AG04450 (cell line): ENCODE measurements around the gene MT1M. TPM values are rescaled to one million over a fixed set of nuclear protein-coding genes. Genes with fewer than 3 reads are reported as not detected.
A peak's percentile ranks its signal among the peaks of the same experiment; 100 is the strongest.

Experiments
- CTCF ChIA-PET: fragments of 300-600, 350-600 bp; formaldehyde crosslinking; extraction: SDS; loops from one replicate; lab custom pipeline; 2022; ENCODE audit warnings: antibody characterized with exemption, inconsistent platforms; lab: Charles Lee
- POLR2A ChIA-PET: fragments of 350-600 bp; formaldehyde crosslinking; extraction: SDS; loops from one replicate; lab custom pipeline; 2021; ENCODE audit warnings: antibody characterized with exemption, inconsistent platforms; lab: Yijun Ruan, JAX
- DNase-seq: peaks from one replicate; pipeline ENCODE4 v3.0.0-alpha.2; 2011; ENCODE audit warnings: low read depth, low spot score
- H3K27ac ChIP-seq: one replicate; pipeline ENCODE4 v1.5.1; 2012; ENCODE audit warnings: low read depth, low read length, control low read depth
- H3K27me3 ChIP-seq: one replicate; pipeline ENCODE4 v1.6.0; 2012; ENCODE audit warnings: low read length; ENCODE audit not compliant: control insufficient read depth, insufficient read depth
- H3K4me3 ChIP-seq: 2 replicates; pipeline ENCODE4 v1.5.1; 2011; ENCODE audit warnings: mild to moderate bottlenecking, low read depth, low read length, control low read depth
- H3K9me3 ChIP-seq: 2 replicates; pipeline ENCODE4 v1.5.1; 2012; ENCODE audit warnings: low read length; ENCODE audit not compliant: control insufficient read depth, insufficient read depth
- polyA plus RNA-seq: library from polyadenylated mRNA; depleted of rRNA; stranded (reverse); fragments of >200 nt; gene quantifications from 2 replicates; pipeline ENCODE4 v1.2.3, GENCODE V29; 2011
- TF ChIP-seq, protein P1 (sequence below): IDR thresholded peaks from 2 replicates; pipeline ENCODE4 v1.5.1; 2011; ENCODE audit warnings: low read depth, low read length, control low read depth, inconsistent platforms

MT1M gene
- polyA plus RNA-seq, 1 experiment = 0.10 TPM

DNA sequence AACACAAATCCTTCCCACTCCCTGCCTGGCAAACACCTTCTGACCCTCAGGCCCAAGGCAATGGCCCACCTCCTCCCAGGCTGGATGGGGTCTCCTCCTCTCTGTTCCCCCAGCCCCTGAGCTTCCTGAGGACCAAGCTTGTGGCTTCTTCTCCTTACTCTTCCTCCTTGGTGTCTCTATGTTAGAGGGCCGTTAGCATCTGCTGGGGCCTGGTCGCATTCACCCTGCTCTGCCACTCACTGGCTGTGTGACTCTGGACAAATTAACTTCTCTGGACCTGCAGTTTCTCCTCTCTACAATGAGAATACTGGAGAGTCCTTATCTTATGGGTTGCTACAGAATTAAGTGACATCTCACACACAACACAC, 24.8 kb upstream of the MT1M start:
- CTCF ChIA-PET = interaction anchor here (0.9 to 1.1 kb wide), 3 partner anchors 17 to 94 kb away, joined by 3 to 4 read pairs (median 3); partner anchors contain the start of gene MT1E

DNA sequence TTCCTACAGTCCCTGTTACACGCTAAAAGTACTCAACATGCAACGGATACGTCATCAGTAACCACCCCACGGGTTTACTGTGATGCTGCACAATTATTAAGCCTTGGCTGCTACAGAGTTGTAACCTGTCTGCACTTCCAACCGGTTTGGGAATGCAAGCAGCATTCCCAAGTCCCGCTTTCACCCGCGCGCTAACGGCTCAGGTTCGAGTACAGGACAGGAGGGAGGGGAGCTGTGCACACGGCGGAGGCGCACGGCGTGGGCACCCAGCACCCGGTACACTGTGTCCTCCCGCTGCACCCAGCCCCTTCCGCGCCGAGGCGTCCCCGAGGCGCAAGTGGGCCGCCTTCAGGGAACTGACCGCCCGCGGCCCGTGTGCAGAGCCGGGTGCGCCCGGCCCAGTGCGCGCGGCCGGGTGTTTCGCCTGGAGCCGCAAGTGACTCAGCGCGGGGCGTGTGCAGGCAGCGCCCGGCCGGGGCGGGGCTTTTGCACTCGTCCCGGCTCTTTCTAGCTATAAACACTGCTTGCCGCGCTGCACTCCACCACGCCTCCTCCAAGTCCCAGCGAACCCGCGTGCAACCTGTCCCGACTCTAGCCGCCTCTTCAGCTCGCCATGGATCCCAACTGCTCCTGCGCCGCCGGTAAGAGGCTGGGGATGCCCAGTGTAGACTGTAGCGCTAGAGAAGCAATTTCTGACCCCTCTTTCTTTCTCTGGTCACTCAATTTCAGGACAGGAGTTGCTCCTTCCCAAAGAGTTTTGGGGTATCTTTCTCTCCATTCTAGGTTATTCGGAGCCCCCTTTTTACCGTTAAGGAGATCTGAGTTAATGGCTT, 24.2 kb upstream of the MT1M start, which contains the start of gene MT2A:
Gene MT2A (plus strand): TSS at position 542 of the 833 bp plus-strand sequence. CDS start 72 bp downstream, at position 614.
- CTCF ChIA-PET = interaction anchor here (1.1 to 1.6 kb wide), 2 partner anchors 17 to 94 kb away, joined by 4 to 6 read pairs; partner anchors contain the start of gene MT1E

More for the DNA sequence above, 24.8 kb upstream of the MT1M start:
- peak overlapping the region; percentile 52 for H3K4me3 ChIP-seq
- H3K9me3 ChIP-seq = no peaks in the 10 kb centered on the region; the same call in 1 of the 2 replicates
- H3K27me3 ChIP-seq = no peaks in the 10 kb centered on the region
- TF ChIP-seq, protein P1, sequence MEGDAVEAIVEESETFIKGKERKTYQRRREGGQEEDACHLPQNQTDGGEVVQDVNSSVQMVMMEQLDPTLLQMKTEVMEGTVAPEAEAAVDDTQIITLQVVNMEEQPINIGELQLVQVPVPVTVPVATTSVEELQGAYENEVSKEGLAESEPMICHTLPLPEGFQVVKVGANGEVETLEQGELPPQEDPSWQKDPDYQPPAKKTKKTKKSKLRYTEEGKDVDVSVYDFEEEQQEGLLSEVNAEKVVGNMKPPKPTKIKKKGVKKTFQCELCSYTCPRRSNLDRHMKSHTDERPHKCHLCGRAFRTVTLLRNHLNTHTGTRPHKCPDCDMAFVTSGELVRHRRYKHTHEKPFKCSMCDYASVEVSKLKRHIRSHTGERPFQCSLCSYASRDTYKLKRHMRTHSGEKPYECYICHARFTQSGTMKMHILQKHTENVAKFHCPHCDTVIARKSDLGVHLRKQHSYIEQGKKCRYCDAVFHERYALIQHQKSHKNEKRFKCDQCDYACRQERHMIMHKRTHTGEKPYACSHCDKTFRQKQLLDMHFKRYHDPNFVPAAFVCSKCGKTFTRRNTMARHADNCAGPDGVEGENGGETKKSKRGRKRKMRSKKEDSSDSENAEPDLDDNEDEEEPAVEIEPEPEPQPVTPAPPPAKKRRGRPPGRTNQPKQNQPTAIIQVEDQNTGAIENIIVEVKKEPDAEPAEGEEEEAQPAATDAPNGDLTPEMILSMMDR = no peak
- POLR2A ChIA-PET = interaction anchor here (1.0 to 8.7 kb wide), 4 partner anchors 18 to 156 kb away, joined by 3 to 201 read pairs (median 5); partner anchors contain the start of genes MT1E, NUDT21 and OGFOD1
- no peak for DNase-seq
- H3K27ac ChIP-seq = peak overlapping the region; percentile 99

DNA sequence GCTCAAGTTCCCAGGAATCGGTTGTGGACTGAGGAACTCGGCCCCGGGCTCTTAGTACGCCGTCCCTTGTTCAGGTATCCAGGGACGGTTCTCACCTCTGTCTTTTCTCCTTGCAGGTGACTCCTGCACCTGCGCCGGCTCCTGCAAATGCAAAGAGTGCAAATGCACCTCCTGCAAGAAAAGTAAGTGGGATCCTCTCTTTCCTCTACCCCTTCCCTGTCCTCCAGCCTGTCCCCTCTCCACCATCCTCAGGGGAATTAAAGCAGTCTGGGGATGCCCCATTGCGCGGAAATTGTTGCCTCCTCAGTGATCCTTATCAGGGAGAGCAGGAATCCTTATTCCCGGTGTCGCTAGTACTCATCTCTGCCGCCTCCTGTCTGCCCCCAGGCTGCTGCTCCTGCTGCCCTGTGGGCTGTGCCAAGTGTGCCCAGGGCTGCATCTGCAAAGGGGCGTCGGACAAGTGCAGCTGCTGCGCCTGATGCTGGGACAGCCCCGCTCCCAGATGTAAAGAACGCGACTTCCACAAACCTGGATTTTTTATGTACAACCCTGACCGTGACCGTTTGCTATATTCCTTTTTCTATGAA, 23.5 kb upstream of the MT1M start:
- Histone ChIP-seq H3K4me3 (peak overlapping the region; percentile 89), H3K27me3 (no peaks in the 10 kb centered on the region), H3K9me3 (no peaks in the 10 kb centered on the region; the same call in 1 of the 2 replicates), H3K27ac (peak overlapping the region; percentile 98)
- DNase-seq = no peak
- POLR2A ChIA-PET = interaction anchor here (0.7 to 8.7 kb wide), 7 partner anchors 9 to 102 kb away, joined by 3 to 201 read pairs (median 4); partner anchors contain the start of genes MT1E and MT1X
- TF ChIP-seq, protein P1 = no peak
- CTCF ChIA-PET = interaction anchor here (1.1 to 1.6 kb wide), 3 partner anchors 8 to 93 kb away, joined by 3 to 6 read pairs (median 4); partner anchors contain the start of gene MT1E

More for the DNA sequence above, 24.2 kb upstream of the MT1M start, which contains the start of gene MT2A:
- TF ChIP-seq, protein P1 = no peak
- Histone ChIP-seq H3K4me3 (peak within 1 kb of the TSS; percentile 89), H3K9me3 (no peaks in the 10 kb centered on the region; the same call in 1 of the 2 replicates), H3K27me3 (no peaks in the 10 kb centered on the region), H3K27ac (peak within 1 kb of the TSS; percentile 99)
- DNase-seq = peak; percentile 86
- POLR2A ChIA-PET = interaction anchor here (0.7 to 8.7 kb wide), 6 partner anchors 9 to 101 kb away, joined by 3 to 201 read pairs (median 4); partner anchors contain the start of genes MT1E and MT1X

DNA sequence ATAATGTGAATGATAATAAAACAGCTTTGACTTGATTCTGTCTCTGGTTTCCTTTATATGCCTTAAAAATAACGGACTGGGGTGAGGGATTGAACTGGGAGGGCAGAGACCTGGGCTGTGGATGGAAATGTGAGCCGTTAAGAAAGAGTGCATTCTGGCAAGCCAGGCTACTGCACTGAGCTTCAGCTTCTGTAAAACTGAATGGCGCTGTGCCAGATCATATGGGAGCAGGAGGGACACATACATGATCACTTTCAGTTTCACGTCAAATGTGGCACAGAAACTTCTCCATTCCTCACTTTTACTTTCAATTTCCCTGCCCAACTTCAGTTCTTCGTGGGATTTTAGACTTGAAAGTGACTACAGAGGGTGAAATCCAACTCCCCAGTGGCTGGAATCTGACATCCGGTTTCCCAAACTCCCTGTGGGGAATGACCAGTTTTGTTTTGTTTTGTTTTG, 23.0 kb upstream of the MT1M start:
- Histone ChIP-seq H3K4me3 (peak overlapping the region; percentile 89), H3K9me3 (no peaks in the 10 kb centered on the region; the same call in 1 of the 2 replicates), H3K27ac (peak overlapping the region; percentile 98), H3K27me3 (no peaks in the 10 kb centered on the region)
- ChIA-PET CTCF (interaction anchor here (0.7 to 1.6 kb wide), 3 partner anchors 8 to 93 kb away, joined by 3 to 6 read pairs (median 3); no protein-coding TSS in a partner anchor), POLR2A (interaction anchor here (0.7 to 8.7 kb wide), 2 partner anchors 16 to 21 kb away, joined by 3 to 201 read pairs; partner anchors contain the start of gene MT1E)
- TF ChIP-seq, protein P1 = peak; percentile 28; the same call in 1 of the 2 replicates
- no peak for DNase-seq
